ENCODE results near the gene CNPY2.
A peak's percentile ranks its signal among the peaks of the same experiment; 100 is the strongest.
"Not testable (repeated sequence)": the region's sequence is repeated elsewhere in the genome, so short reads cannot be mapped to it uniquely, and the experiment has no call there.

The CNPY2 gene

GRCh38 chr12:56338308-56339157, 22.7 kb upstream of the CNPY2 start, which contains the start of gene IL23A:
Gene IL23A, plus strand, starts transcription at chr12:56338884. Its CDS starts 161 bp downstream, at chr12:56339045.
- no peak for TF ChIP-seq PPARA (CRISPR knock-in tag; IDR thresholded peaks at IDR 0.05; ENCODE audit: borderline replicate concordance)
- TF ChIP-seq ZFP30 (CRISPR knock-in tag; IDR thresholded peaks at IDR 0.05): no peak
- no peak for TF ChIP-seq RARB (CRISPR knock-in tag; IDR thresholded peaks at IDR 0.05)
- TF ChIP-seq POU6F1 (CRISPR knock-in tag; IDR thresholded peaks at IDR 0.05; ENCODE audit: borderline replicate concordance, low read depth): no peak
- TF ChIP-seq ISL1 (CRISPR knock-in tag; IDR thresholded peaks at IDR 0.05): no peak
- TF ChIP-seq TCF4 (CRISPR knock-in tag; IDR thresholded peaks at IDR 0.05; ENCODE audit: borderline replicate concordance): no peak
- no peak for TF ChIP-seq TOX (CRISPR knock-in tag; IDR thresholded peaks at IDR 0.05; ENCODE audit: borderline replicate concordance)
- TF ChIP-seq ARNTL (CRISPR knock-in tag; IDR thresholded peaks at IDR 0.05; ENCODE audit: borderline replicate concordance, low read depth): no peak
- TF ChIP-seq OSR1 (CRISPR knock-in tag; IDR thresholded peaks at IDR 0.05): no peak
- no peak for TF ChIP-seq ZC3H10 (CRISPR knock-in tag; IDR thresholded peaks at IDR 0.05)
- no peak for TF ChIP-seq BACH2 (CRISPR knock-in tag; IDR thresholded peaks at IDR 0.05; ENCODE audit: borderline replicate concordance)
- TF ChIP-seq CREB5 (CRISPR knock-in tag; IDR thresholded peaks at IDR 0.05; ENCODE audit: low read depth): no peak
- peak; percentile 8; the same call in 1 of the 3 replicates for ATAC-seq

- no peak for ATAC-seq
- TF ChIP-seq CREB5 (CRISPR knock-in tag; IDR thresholded peaks at IDR 0.05; ENCODE audit: low read depth) (no peak), CSDC2 (CRISPR knock-in tag; IDR thresholded peaks at IDR 0.05) (no peak), ARNTL (CRISPR knock-in tag; IDR thresholded peaks at IDR 0.05; ENCODE audit: borderline replicate concordance, low read depth) (no peak), TSHZ2 (CRISPR knock-in tag; IDR thresholded peaks at IDR 0.05) (no peak), SNAI2 (CRISPR knock-in tag; IDR thresholded peaks at IDR 0.05) (no peak), RARB (CRISPR knock-in tag; IDR thresholded peaks at IDR 0.05) (no peak)
Observed at GRCh38 chr12:56337753-56338251, 22.0 kb upstream of the CNPY2 start.

- TF ChIP-seq ZFP30 (CRISPR knock-in tag; IDR thresholded peaks at IDR 0.05) (no peak), PATZ1 (CRISPR knock-in tag; IDR thresholded peaks at IDR 0.05; ENCODE audit: borderline replicate concordance) (no peak), OSR1 (CRISPR knock-in tag; IDR thresholded peaks at IDR 0.05) (no peak), SNAI2 (CRISPR knock-in tag; IDR thresholded peaks at IDR 0.05) (no peak), ARNTL (CRISPR knock-in tag; IDR thresholded peaks at IDR 0.05; ENCODE audit: borderline replicate concordance, low read depth) (no peak), PPARA (CRISPR knock-in tag; IDR thresholded peaks at IDR 0.05; ENCODE audit: borderline replicate concordance) (no peak), CSRNP3 (CRISPR knock-in tag; IDR thresholded peaks at IDR 0.05) (no peak), CSDC2 (CRISPR knock-in tag; IDR thresholded peaks at IDR 0.05) (no peak), ESRRG (CRISPR knock-in tag; IDR thresholded peaks at IDR 0.05) (no peak), TSHZ2 (CRISPR knock-in tag; IDR thresholded peaks at IDR 0.05) (no peak)
- no peak for ATAC-seq
Observed at GRCh38 chr12:56336361-56337167, 20.8 kb upstream of the CNPY2 start.

- not testable (repeated sequence) for ATAC-seq
Observed at GRCh38 chr12:56335527-56335926, 19.7 kb upstream of the CNPY2 start.
